ENCODE measurements around the gene TMEM50B. TPM values are rescaled to one million over a fixed set of nuclear protein-coding genes. Genes with fewer than 3 reads are reported as not detected.
A peak's percentile ranks its signal among the peaks of the same experiment; 100 is the strongest.

The TMEM50B gene
- total RNA-seq, 2 experiments from 2014 or later: 38.4 to 40.3 TPM

DNA sequence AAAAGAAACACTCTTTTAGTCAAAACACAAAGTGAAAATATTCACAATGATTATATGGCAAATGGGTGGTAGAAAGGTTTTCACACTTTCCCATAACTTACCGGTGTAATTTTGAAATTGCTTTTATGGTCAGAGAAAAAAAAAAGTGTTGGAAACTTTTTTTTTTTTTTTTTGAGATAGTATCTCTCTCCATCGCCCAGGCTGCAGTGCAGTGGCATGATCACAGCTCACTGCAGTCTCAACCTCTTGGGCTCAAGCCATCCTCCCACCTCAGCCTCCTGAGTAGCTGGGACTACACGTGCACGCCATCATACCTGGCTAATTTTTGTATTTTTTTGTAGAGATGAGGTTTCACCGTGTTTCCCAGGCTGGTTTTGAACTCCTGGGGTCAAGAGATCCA lies 73.3 kb downstream of the TMEM50B start:
- ATAC-seq (ENCODE audit: poor library complexity) (no peak), DNase-seq (no peak)
- CTCF ChIA-PET: interaction anchor here (1.1 to 2.8 kb wide), 2 partner anchors 29 to 45 kb away, joined by 3 to 19 read pairs; no protein-coding TSS in a partner anchor
- no peaks in the 10 kb centered on the region for H3K27me3 ChIP-seq (ENCODE audit: control insufficient read depth in 1 of 2, insufficient read depth in 2 of 2, low read length in 2 of 2)
- POLR2A ChIA-PET: interaction anchor here (0.6 to 3.1 kb wide), 4 partner anchors 45 to 207 kb away, joined by 3 to 28 read pairs (median 4); partner anchors contain the start of genes IFNAR1 and TMEM50B
- Mint-ChIP-seq H3K9me3 (no peaks in the 10 kb centered on the region), H3K27ac (peak overlapping the region; percentile 84), H3K36me3 (ENCODE audit: low read depth) (peaks cover 19% of the 10 kb centered on the region), H3K4me1 (ENCODE audit: low read depth) (peaks cover 53% of the 10 kb centered on the region), H3K27me3 (no peaks in the 10 kb centered on the region), H3K4me3 (peak overlapping the region; percentile 96)
- intact Hi-C loops (cut with DNase I, micrococcal nuclease): no loop called here
- peaks cover 41% of the 10 kb centered on the region for H3K4me1 ChIP-seq (ENCODE audit: insufficient read depth, low read length)
- H3K9me3 ChIP-seq (ENCODE audit: control insufficient read depth in 1 of 2, insufficient read depth in 1 of 2, low read length in 2 of 2): no peaks in the 10 kb centered on the region
- TF ChIP-seq, protein P1, sequence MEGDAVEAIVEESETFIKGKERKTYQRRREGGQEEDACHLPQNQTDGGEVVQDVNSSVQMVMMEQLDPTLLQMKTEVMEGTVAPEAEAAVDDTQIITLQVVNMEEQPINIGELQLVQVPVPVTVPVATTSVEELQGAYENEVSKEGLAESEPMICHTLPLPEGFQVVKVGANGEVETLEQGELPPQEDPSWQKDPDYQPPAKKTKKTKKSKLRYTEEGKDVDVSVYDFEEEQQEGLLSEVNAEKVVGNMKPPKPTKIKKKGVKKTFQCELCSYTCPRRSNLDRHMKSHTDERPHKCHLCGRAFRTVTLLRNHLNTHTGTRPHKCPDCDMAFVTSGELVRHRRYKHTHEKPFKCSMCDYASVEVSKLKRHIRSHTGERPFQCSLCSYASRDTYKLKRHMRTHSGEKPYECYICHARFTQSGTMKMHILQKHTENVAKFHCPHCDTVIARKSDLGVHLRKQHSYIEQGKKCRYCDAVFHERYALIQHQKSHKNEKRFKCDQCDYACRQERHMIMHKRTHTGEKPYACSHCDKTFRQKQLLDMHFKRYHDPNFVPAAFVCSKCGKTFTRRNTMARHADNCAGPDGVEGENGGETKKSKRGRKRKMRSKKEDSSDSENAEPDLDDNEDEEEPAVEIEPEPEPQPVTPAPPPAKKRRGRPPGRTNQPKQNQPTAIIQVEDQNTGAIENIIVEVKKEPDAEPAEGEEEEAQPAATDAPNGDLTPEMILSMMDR (IDR thresholded peaks at IDR 0.05): no peak
- H3K27ac ChIP-seq (ENCODE audit: low read depth in 1 of 2, low read length in 2 of 2): no peak overlapping the region
- peaks cover 8% of the 10 kb centered on the region for H3K36me3 ChIP-seq (ENCODE audit: insufficient read depth, low read length)
- no peak overlapping the region for H3K4me3 ChIP-seq (ENCODE audit: low read length)

DNA sequence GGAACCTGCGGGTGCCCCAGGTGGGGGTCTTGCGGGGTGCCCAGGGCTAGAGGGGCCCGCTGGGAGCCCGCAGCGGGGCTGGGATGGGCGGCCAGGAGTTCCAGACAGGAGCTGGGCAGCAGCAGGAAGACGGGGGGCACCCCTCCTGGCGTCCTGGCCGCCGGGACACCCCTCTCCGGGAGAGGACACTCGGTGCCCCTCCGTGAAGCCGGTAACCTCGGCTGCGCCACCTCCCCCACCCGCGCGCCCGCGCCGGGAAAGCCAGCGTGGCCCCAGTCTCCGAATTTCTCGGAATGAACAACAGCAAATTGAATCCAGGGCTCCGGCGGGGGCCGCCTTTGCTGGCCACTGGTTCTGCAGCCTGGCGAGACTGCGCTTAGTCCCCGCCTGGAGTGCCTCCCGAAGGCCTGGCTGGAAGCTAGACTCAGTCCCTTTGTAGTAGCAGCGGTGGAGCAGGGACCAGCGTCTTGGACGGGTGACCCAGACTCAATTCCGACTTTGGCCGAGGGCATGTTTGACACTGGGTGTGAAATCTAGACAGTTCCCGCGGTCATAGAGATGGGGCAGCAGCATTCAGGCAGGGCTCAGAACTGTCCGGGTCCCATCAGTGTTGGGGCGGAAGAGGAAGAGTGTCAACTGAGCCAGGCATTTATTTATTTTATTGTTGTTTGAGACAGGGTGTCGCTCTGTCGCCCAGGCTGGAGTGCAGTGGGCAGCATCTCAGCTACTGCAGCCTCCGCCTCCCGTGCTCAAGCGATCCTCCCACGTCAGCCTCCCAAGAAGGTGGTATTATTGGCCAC lies 75.8 kb downstream of the TMEM50B start:
- Mint-ChIP-seq H3K4me1 (ENCODE audit: low read depth) (peaks cover 47% of the 10 kb centered on the region), H3K36me3 (ENCODE audit: low read depth) (peaks cover 10% of the 10 kb centered on the region), H3K9me3 (no peaks in the 10 kb centered on the region), H3K27me3 (no peaks in the 10 kb centered on the region), H3K27ac (peak overlapping the region; percentile 84), H3K4me3 (peak overlapping the region; percentile 96)
- ATAC-seq (ENCODE audit: poor library complexity) (peak; percentile 33), DNase-seq (peak in 10 of 14 experiments; percentile 8 to 45 (median 32))
- ChIA-PET POLR2A (interaction anchor here (0.5 to 3.1 kb wide), 6 partner anchors 9 to 79 kb away, joined by 3 to 28 read pairs (median 8); partner anchors contain the start of genes IFNAR1 and TMEM50B), CTCF (interaction anchor here (1.0 to 2.8 kb wide), 2 partner anchors 43 to 202 kb away, joined by 3 to 19 read pairs; no protein-coding TSS in a partner anchor)
- H3K36me3 ChIP-seq (ENCODE audit: insufficient read depth, low read length): no peaks in the 10 kb centered on the region
- TF ChIP-seq, protein P1 (IDR thresholded peaks at IDR 0.05): no peak
- peak overlapping the region in 1 of 2 donors; percentile 65 for H3K27ac ChIP-seq (ENCODE audit: low read depth in 1 of 2, low read length in 2 of 2)
- peaks cover 38% of the 10 kb centered on the region for H3K4me1 ChIP-seq (ENCODE audit: insufficient read depth, low read length)
- H3K4me3 ChIP-seq (ENCODE audit: low read length): peak overlapping the region; percentile 82
- no peaks in the 10 kb centered on the region for H3K27me3 ChIP-seq (ENCODE audit: control insufficient read depth in 1 of 2, insufficient read depth in 2 of 2, low read length in 2 of 2)
- intact Hi-C loops (cut with DNase I, micrococcal nuclease): loop anchor here (2.0 to 5.0 kb wide), 4 partner anchors 19 to 43 kb away; no protein-coding TSS in a partner anchor
- H3K9me3 ChIP-seq (ENCODE audit: control insufficient read depth in 1 of 2, insufficient read depth in 1 of 2, low read length in 2 of 2): no peaks in the 10 kb centered on the region

DNA sequence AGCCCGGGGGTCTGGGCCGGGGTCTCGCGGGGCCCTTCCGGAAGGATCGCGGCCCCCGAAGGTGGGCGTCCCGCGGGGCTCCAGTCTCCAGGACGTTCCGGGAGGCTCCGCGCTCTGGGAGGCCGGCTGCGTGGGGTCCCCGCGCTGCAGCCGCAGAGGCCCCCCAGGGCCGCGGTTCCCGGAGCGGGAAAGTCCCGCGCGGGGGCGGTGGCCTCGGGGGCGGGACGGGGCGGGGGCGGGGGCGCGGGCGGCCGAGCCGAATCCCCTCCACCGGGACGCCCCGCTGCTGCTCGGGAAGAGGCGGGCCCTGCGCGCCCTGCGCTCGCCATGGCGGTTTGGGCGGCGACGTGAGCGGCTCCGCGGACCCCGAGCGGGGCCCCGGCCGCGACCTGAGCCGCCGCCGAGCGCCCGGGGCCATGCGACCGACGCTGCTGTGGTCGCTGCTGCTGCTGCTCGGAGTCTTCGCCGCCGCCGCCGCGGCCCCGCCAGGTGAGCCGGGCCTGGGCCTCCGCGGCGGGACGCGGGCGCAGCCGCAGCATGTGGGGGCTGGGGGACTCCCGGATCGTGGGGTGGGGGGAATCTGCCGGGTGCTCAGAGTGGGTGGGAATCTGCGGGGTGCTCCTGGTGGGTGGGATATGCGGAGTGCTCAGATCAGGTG lies 76.5 kb downstream of the TMEM50B start, which contains the start of gene IFNGR2:
Gene IFNGR2 (plus strand): TSS at position 286 of the 658 bp plus-strand sequence. CDS start 131 bp downstream, at position 417.
- Mint-ChIP-seq H3K36me3 (ENCODE audit: low read depth) (peaks cover 5% of the 10 kb centered on the region), H3K27me3 (no peaks in the 10 kb centered on the region), H3K4me3 (peak within 1 kb of the TSS; percentile 96), H3K9me3 (no peaks in the 10 kb centered on the region), H3K4me1 (ENCODE audit: low read depth) (peaks cover 42% of the 10 kb centered on the region), H3K27ac (peak within 1 kb of the TSS; percentile 87)
- peak in 13 of 14 experiments; percentile 15 to 79 (median 45) for DNase-seq
- Histone ChIP-seq H3K27me3 (ENCODE audit: control insufficient read depth in 1 of 2, insufficient read depth in 2 of 2, low read length in 2 of 2) (no peaks in the 10 kb centered on the region), H3K4me1 (ENCODE audit: insufficient read depth, low read length) (peaks cover 38% of the 10 kb centered on the region), H3K9me3 (ENCODE audit: control insufficient read depth in 1 of 2, insufficient read depth in 1 of 2, low read length in 2 of 2) (no peaks in the 10 kb centered on the region), H3K27ac (ENCODE audit: low read depth in 1 of 2, low read length in 2 of 2) (peak within 1 kb of the TSS in 1 of 2 donors; percentile 65), H3K4me3 (ENCODE audit: low read length) (peak within 1 kb of the TSS; percentile 82), H3K36me3 (ENCODE audit: insufficient read depth, low read length) (no peaks in the 10 kb centered on the region)
- ChIA-PET CTCF (interaction anchor here (0.7 to 1.4 kb wide), 2 partner anchors 38 to 42 kb away, joined by 3 to 9 read pairs; no protein-coding TSS in a partner anchor), POLR2A (interaction anchor here (1.4 to 3.1 kb wide), 8 partner anchors 10 to 79 kb away, joined by 3 to 28 read pairs (median 9); partner anchors contain the start of gene IFNAR1)
- TF ChIP-seq, protein P1 (IDR thresholded peaks at IDR 0.05): no peak
- peak; percentile 62 for ATAC-seq (ENCODE audit: poor library complexity)
- intact Hi-C loops (cut with DNase I, micrococcal nuclease): loop anchor here (2.0 to 5.0 kb wide), 3 partner anchors 18 to 41 kb away; no protein-coding TSS in a partner anchor

Measured in CD4-positive, alpha-beta T cell (primary cell).